GM12892 (cell line): Measurements from ENCODE around the gene NDC80.

Experiments used
- POLR2A ChIP-seq: IDR thresholded peaks from 2 replicates; pipeline ENCODE4 v1.6.1; 2011; ENCODE audit warnings: low read depth, low read length, control low read depth
- POLR2AphosphoS5 ChIP-seq: IDR thresholded peaks from 2 replicates; pipeline ENCODE4 v1.6.1; 2011; ENCODE audit warnings: low read depth, low read length, control low read depth
- TAF1 ChIP-seq: IDR thresholded peaks from 2 replicates; pipeline ENCODE4 v1.6.1; 2011; ENCODE audit warnings: low read depth, mild to moderate bottlenecking, control low read depth, low read length, borderline replicate concordance

DNA sequence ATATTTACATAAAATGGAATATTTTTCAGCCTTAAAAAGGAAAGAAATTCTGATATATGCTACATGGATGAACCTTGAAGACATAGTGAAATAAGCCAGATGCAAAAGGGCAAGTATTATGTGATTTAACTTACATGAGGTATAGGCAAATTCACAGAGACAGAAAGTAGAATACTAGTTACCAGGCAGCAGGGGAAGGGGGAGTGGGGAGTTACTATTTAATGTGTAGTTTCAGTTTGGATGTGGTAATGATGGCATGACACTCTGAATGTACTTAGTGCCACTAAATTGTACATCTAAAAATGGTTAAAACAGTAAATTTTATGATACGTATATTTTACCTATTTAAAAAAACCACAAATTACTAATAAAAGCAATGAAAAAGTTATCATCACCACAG lies 12.1 kb upstream of the NDC80 start:
- TF ChIP-seq TAF1 = no peak
- no peak for TF ChIP-seq POLR2AphosphoS5
- TF ChIP-seq POLR2A = no peak
